ENCODE results near the gene NAP1L4. TPM values are rescaled to one million over a fixed set of nuclear protein-coding genes. Genes with fewer than 3 reads are reported as not detected.

The NAP1L4 gene
- total RNA-seq, 1 donor from 2014 or later = 224 TPM

GRCh38 chr11:2927851-2928604 lies 64.1 kb downstream of the NAP1L4 start:
- no peak overlapping the region for H3K27ac Mint-ChIP-seq (ENCODE audit: unreplicated experiment)

GRCh38 chr11:2927121-2927800 lies 64.9 kb downstream of the NAP1L4 start:
- no peaks in the 10 kb centered on the region for H3K9me3 Mint-ChIP-seq
- TF ChIP-seq CTCF (conservative IDR thresholded peaks at IDR 0.05) = no peak
- H3K4me1 Mint-ChIP-seq = peaks cover 15% of the 10 kb centered on the region
- H3K36me3 Mint-ChIP-seq (ENCODE audit: low read depth) = no peaks in the 10 kb centered on the region
- peak overlapping the region; percentile 54 for H3K4me3 Mint-ChIP-seq
- no peak overlapping the region for H3K27ac Mint-ChIP-seq (ENCODE audit: unreplicated experiment)
- peaks cover 46% of the 10 kb centered on the region for H3K27me3 Mint-ChIP-seq (ENCODE audit: low read depth)
- DNase-seq (ENCODE audit: low read depth, low spot score) = no peak

More at GRCh38 chr11:2927851-2928604, 64.1 kb downstream of the NAP1L4 start:
- Mint-ChIP-seq H3K27me3 (ENCODE audit: low read depth) (peaks cover 51% of the 10 kb centered on the region), H3K9me3 (no peaks in the 10 kb centered on the region), H3K4me3 (peak overlapping the region; percentile 84), H3K4me1 (peaks cover 15% of the 10 kb centered on the region), H3K36me3 (ENCODE audit: low read depth) (no peaks in the 10 kb centered on the region)
- TF ChIP-seq CTCF (conservative IDR thresholded peaks at IDR 0.05) = no peak
- no peak for DNase-seq (ENCODE audit: low read depth, low spot score)

GRCh38 chr11:2926611-2927051 lies 65.5 kb downstream of the NAP1L4 start:
- Mint-ChIP-seq H3K4me3 (no peak overlapping the region), H3K27ac (ENCODE audit: unreplicated experiment) (peak overlapping the region; percentile 19), H3K4me1 (peaks cover 15% of the 10 kb centered on the region), H3K27me3 (ENCODE audit: low read depth) (peaks cover 46% of the 10 kb centered on the region), H3K36me3 (ENCODE audit: low read depth) (no peaks in the 10 kb centered on the region), H3K9me3 (no peaks in the 10 kb centered on the region)
- no peak for DNase-seq (ENCODE audit: low read depth, low spot score)
- TF ChIP-seq CTCF (conservative IDR thresholded peaks at IDR 0.05) = no peak

GRCh38 chr11:2924821-2925675 lies 67.1 kb downstream of the NAP1L4 start:
- H3K27ac Mint-ChIP-seq (ENCODE audit: unreplicated experiment) = no peak overlapping the region
- peaks cover 10% of the 10 kb centered on the region for H3K4me1 Mint-ChIP-seq
- TF ChIP-seq CTCF (conservative IDR thresholded peaks at IDR 0.05) = no peak
- H3K4me3 Mint-ChIP-seq = no peak overlapping the region
- no peak for DNase-seq (ENCODE audit: low read depth, low spot score)
- no peaks in the 10 kb centered on the region for H3K36me3 Mint-ChIP-seq (ENCODE audit: low read depth)
- no peaks in the 10 kb centered on the region for H3K9me3 Mint-ChIP-seq
- H3K27me3 Mint-ChIP-seq (ENCODE audit: low read depth) = peaks cover 32% of the 10 kb centered on the region

- no peak for TF ChIP-seq CTCF (conservative IDR thresholded peaks at IDR 0.05)
- H3K4me1 Mint-ChIP-seq = peaks cover 7% of the 10 kb centered on the region
- no peaks in the 10 kb centered on the region for H3K9me3 Mint-ChIP-seq
- H3K27me3 Mint-ChIP-seq (ENCODE audit: low read depth) = peaks cover 28% of the 10 kb centered on the region
- no peaks in the 10 kb centered on the region for H3K36me3 Mint-ChIP-seq (ENCODE audit: low read depth)
- no peak for DNase-seq (ENCODE audit: low read depth, low spot score)
- H3K4me3 Mint-ChIP-seq = no peak overlapping the region
- H3K27ac Mint-ChIP-seq (ENCODE audit: unreplicated experiment) = no peak overlapping the region
Measured at GRCh38 chr11:2924381-2924780, 67.7 kb downstream of the NAP1L4 start.

Data from neural crest cell (in vitro differentiated cells).